Erythroblast (primary cell): Measurements from ENCODE around the gene LHFPL2.

ENCODE experiments used
- DNase-seq, 2 experiments: peaks; one replicate each; lab custom pipeline; 2025; lab: John Stamatoyannopoulos, UW
- GATA1 ChIP-seq: IDR thresholded peaks from 2 replicates; pipeline ENCODE4 v1.6.1; 2011; ENCODE audit warnings: low read depth, mild to moderate bottlenecking, control low read depth, low read length, moderate library complexity
- POLR2A ChIP-seq: IDR thresholded peaks from 2 replicates; pipeline ENCODE4 v1.6.1; 2011; ENCODE audit warnings: mild to moderate bottlenecking, low read length

Gene LHFPL2

GRCh38 chr5:78595458-78595921, 53.1 kb downstream of the LHFPL2 start:
- TF ChIP-seq POLR2A (no peak), GATA1 (no peak)
- DNase-seq = no peak

GRCh38 chr5:78594610-78595457, 53.7 kb downstream of the LHFPL2 start:
- peak in 1 of 2 experiments; percentile 31 for DNase-seq
- no peak for TF ChIP-seq GATA1
- TF ChIP-seq POLR2A = no peak

- TF ChIP-seq POLR2A = no peak
- TF ChIP-seq GATA1 = no peak
- DNase-seq = no peak
Measured at GRCh38 chr5:78594021-78594420, 54.6 kb downstream of the LHFPL2 start.

- TF ChIP-seq GATA1 (no peak), POLR2A (no peak)
- DNase-seq = no peak
Measured at GRCh38 chr5:78593465-78593864, 55.1 kb downstream of the LHFPL2 start.

GRCh38 chr5:78592735-78593386, 55.7 kb downstream of the LHFPL2 start:
- TF ChIP-seq GATA1 = no peak
- TF ChIP-seq POLR2A = no peak
- DNase-seq = no peak

GRCh38 chr5:78591972-78592700, 56.4 kb downstream of the LHFPL2 start:
- DNase-seq = no peak

GRCh38 chr5:78591138-78591612, 57.4 kb downstream of the LHFPL2 start:
- TF ChIP-seq POLR2A = no peak
- DNase-seq = peak in 1 of 2 experiments; percentile 38

More at GRCh38 chr5:78591972-78592700, 56.4 kb downstream of the LHFPL2 start:
- TF ChIP-seq GATA1 = no peak
- no peak for TF ChIP-seq POLR2A

GRCh38 chr5:78589923-78590322, 58.6 kb downstream of the LHFPL2 start:
- no peak for DNase-seq
- TF ChIP-seq GATA1 = no peak
- TF ChIP-seq POLR2A = no peak

- DNase-seq = peak; percentile 76 to 88
- TF ChIP-seq POLR2A (no peak), GATA1 (no peak)
Measured at GRCh38 chr5:78588507-78588906, 60.1 kb downstream of the LHFPL2 start.

GRCh38 chr5:78587775-78588291, 60.7 kb downstream of the LHFPL2 start:
- peak; percentile 95 to 99 for DNase-seq
- peak; percentile 69 for TF ChIP-seq GATA1
- no peak for TF ChIP-seq POLR2A

GRCh38 chr5:78587081-78587774, 61.3 kb downstream of the LHFPL2 start:
- no peak for TF ChIP-seq GATA1
- no peak for TF ChIP-seq POLR2A
- DNase-seq = peak; percentile 40 to 61

- DNase-seq = peak; percentile 50 to 71
- TF ChIP-seq GATA1 = no peak
- TF ChIP-seq POLR2A = no peak
Measured at GRCh38 chr5:78586251-78586650, 62.3 kb downstream of the LHFPL2 start.

GRCh38 chr5:78578015-78578414, 70.6 kb downstream of the LHFPL2 start:
- no peak for TF ChIP-seq GATA1
- no peak for TF ChIP-seq POLR2A
- no peak for DNase-seq
